Measurements from ENCODE around the gene YY1.
"Not testable (repeated sequence)": the region's sequence is repeated elsewhere in the genome, so short reads cannot be mapped to it uniquely, and the experiment has no call there.

YY1 gene

DNA sequence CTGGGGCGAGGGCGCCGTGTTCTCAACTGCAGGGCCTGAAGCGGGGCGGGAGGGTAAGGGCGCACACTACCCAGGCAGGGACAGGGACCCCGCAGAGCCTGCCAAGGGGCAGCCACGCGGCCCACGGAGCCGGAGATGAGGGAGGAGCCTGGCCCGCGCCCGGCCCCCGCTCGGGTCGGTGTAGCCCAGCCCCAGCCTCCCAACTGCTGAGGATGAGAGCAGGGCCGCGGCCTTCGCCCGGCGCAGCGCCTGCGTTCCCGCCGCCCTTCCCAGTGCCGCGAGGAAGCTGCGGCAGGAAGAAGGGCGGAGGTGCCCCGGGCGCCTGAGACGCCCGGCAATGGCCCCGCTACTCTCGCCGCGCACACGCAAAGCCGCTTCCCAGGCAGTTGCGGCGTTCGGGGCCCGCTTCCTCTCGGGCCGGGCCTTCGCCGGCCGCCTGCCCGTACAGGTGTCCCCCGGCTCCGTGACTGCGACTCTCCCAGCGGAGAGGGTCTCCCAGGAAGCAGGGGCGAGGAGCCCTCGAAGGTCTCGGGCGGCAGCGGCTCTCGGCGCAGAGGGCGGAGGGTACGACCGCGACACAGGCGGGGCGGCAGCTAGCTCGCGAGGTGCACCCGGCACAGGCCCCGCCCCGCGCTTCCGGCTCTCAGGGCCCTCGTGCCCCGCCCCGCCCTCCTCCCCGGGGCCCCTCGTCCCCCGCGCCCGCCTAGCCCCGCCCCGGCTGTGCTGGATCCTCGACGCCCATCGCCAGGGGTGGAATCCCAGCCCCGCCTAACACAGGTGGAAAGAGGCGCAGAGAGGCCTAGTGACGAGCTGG, 24.8 kb upstream of the YY1 start:
- DNase-seq: peak; percentile 97

DNA sequence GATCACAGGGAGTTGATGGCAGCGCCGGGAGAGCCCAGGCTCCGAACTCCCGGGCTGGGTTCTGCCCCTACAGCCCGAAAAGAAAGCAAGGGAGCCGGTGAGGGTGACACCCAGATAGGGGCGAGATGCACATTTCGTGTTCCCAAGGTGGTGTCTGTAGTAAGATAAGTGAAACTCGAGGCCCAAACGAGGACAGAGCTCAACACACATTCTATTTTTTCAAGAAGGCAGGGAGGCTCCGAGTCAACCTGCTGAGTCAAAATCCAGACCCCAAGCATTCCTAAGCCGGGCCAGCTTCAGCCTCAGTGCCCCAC, 24.2 kb upstream of the YY1 start:
- DNase-seq: no peak

DNA sequence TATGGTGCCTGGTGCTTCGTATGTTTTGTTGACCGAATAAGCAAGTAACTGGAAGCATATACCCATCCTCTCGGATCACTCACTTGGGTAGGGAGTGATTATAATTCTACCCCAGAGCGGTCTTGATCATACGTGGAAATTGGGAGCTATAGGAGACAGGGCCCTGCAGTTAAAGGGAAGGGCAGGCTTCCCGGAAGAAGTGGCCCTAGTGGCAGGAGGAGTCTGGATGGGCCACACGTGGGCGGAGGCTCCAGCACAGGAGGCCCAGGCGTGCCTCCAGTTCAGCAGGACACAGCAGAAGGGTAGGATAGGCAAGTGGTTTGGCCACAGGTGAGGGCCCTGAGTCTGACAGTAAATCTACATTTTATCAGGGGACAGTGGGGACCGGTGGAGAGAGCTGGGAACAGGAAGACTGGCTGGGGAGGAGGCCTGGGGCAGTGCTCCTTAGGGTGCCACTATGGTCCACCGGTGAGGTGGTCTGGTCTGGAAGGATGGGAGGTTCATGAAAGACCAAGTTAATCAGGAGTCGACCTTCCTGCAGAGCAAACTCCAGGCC, 23.5 kb upstream of the YY1 start:
- DNase-seq: no peak

GRCh38 chr14:100219126-100219785, 19.7 kb upstream of the YY1 start:
- no peak for DNase-seq

DNA sequence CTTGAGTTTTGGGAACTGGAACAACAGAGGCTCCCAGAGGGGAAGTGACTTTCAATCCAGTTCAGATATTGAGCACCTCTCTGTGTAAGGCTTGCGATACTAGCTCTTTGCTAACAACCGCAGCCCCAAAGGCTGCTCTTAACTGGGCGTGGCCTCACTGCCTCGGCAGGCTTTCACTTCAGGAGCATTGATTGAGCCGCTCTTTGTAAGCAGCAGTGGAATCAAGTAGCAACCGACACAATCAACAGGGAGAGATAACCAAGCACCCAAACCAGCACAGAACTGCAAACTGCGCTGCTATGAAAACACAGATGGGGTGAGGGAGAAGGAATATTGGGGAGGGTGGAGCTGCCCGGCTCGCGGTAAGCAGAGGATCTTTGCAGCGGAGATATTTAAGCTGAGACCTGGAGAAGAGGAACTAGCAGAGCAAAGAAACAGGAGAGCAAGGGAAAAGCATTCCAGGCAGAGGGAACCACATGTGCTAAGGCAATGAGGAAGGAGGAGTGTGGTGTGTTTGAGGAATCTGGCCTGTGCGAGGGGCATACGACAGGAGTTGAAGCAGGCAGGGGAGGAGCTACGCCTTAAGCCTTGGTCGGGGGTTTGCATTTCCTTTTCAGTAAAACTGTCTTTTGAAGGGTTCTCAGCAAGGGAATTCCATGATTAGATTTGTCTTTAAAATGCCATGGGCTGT, 17.3 kb upstream of the YY1 start:
- peak; percentile 69 for DNase-seq

- DNase-seq: no peak
Measured at GRCh38 chr14:100222224-100223093, 16.5 kb upstream of the YY1 start.

DNA sequence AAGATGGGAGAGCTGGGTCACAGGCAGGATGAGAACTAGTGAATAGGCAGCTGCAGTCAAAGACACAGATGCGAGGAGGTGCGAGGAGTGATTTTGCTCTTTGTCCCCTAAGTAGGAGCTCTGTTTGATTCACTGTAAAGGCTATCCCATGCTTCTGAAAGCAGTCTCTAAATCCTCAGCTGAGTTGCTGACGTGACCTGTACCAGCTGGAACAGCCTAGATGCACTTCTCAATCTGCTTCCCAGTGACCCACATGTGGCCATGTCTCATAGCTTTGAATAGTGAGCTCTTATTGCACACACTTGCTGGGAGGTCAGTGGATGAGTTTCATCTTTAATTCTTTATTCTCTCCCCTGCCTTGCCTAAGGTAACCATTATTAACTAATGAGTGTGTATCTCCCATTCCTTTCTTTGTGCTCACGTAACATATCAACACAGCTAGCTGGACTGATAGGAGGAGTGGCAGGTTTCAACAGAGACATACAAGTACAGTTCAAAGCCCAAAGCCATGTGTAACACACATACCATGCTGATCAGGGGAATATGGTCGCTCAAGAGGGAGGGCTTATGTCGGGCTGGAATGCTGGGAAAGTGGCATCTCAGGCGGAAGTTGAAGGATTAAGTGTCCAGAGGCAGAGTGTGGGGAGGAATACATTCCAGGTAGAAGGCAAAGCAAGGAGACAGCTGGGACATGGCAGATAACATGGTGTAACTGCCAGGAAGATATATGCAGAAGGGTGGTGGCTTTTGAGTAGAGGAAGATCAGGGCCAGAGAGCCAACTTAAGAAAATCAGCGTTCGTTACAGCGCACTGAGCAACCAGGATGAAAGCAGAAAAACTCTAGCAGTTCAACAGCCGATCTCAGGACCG, 15.4 kb upstream of the YY1 start:
- DNase-seq: no peak

- no peak for DNase-seq
Measured at GRCh38 chr14:100224229-100224866, 14.6 kb upstream of the YY1 start.

DNA sequence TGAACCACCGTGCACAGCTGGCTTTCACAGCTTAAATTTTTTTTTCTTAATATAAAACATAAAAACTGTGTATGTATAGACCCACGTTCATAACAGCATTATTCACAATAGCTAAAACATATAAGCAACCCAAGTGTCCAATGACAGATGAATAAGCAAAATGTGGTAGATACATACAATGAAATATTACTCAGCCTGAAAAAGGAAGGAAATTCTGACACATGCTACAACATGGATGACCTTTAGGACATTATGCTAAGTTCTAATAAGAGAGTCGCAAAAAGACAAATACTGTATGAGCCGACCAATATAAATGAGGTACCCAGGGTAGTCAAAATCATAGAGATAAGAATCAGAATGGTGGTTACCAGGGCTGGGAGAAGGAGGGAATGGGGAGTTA, 13.8 kb upstream of the YY1 start:
- no peak for DNase-seq

GRCh38 chr14:100230361-100230760, 8.6 kb upstream of the YY1 start:
- DNase-seq: no peak

- no peak for DNase-seq
Measured at GRCh38 chr14:100234511-100234910, 4.4 kb upstream of the YY1 start.

DNA sequence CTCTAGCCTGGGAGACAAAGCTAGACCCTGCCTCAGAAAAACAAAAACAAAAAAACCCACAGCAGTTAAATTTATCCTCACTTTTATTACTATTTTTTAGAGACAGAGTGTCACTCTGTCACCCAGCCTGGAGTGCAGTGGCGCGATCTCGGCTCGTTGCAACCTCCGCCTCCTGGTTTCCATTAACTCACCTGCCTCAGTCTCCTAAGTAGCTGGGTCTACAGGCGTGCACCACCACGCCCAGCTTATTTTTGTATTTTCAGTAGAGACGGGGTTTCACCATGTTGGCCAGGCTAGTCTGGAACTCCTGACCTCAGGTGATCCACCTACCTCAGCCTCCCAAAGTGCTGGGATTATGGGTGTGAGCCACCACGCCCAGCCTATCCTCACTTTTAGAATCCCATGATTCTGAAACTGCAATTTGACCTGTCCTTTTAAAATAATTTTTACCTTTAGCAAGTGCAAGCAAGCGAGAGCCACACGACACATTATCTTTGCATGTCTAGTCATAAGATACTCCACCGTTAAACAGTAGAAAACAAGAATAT, 2.6 kb upstream of the YY1 start:
- not testable (repeated sequence) for DNase-seq

DNA sequence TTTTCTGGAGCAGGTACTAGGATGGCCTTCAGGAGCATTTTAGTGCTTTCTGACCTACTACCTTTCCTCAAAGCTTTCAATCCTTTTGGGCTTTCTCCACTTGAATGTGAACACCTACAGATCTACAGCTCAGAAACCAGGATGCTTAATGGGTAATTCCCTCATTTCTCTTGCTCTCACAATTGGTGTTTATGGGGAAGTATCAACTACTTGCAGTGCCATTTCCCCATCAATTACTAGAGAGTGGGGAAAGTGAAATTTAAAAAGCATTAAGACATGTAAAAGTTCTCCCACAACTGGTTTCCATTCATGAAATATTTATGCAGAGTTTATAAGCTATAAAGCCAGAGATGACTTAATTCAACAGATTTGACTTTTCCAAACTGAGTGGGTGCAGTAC, 2.1 kb upstream of the YY1 start:
- no peak for DNase-seq

- DNase-seq: peak; percentile 58
Measured at GRCh38 chr14:100237735-100238418, 1.1 kb upstream of the YY1 start.

GRCh38 chr14:100239211-100239839, 381 bp downstream of the YY1 start:
- DNase-seq: no peak

DNA sequence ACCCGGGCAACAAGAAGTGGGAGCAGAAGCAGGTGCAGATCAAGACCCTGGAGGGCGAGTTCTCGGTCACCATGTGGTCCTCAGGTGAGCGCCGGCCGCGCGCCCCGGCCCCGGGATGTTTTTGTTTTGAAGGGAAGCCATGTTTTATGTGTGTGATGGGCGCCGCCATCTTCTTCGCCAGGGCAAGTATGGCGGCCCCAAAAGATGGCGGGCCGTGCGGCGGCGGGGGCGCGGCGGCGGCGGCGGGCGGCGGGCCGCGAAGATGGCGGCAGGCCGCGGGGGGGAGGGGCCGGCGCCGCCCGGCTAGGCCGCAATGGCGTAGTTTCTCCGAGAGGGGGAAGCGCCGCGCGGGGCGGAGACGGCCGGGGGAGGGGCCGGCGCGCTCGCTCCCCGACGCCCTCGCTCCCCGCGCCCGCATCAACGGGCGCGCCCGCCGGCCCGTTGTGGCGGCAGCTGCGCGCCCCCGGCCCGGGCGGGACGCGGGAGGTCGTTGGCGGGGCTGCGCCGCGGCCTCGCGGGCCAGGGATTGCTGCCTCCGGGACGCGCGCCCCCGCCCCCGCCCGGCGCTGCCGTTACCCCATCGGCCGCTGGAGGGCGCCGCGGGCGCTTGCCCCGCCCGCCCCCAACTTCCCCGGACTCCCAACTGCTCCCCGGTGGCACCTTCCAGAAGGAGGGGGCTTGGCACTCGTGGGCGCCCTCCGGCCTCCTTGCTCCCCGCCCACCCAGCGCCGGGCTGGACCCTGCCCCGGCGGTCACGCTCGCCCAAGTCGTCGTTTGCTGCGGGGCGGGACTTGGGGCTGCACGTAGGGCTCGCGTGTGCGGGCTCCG, 1.1 kb downstream of the YY1 start:
- peak; percentile 87 for DNase-seq

GRCh38 chr14:100240668-100241032, 1.7 kb downstream of the YY1 start:
- no peak for DNase-seq

DNA sequence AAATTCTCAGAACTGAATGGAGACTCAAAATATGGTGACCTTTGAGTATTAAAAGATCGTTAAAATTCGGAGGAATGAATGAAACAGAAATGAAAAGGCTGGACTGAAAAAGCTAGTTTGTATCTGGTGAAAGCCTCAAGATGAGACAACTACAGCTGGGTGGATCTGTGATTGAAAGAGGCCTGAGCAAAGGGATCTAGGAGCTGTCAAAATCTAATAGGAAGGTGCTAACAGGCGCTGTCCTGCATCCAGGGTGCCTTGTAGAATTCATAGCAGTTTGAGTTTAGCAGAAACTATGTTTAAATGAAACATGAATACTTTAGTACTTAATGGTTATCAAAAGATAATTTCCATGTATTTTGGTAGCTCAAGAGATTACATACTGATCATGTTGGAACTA, 2.3 kb downstream of the YY1 start:
- DNase-seq: no peak

DNA sequence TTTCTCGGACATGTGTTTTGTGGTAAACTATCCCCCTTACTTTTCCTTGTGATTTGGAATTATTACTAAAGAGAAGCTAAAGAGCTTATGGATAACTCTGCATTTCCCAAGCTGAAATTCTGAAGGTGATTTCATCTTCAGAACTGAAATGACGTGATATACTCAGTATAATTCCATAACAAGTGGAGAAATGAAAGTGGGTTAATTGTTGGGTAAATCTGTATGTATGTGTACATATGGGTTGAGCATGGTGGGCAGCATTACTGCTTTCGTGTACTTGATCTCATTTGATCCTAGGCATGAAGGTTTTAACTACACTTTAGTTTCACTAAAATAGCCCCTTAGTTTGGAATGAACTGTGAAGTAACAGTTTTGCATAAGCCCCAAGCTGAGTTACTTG, 4.1 kb downstream of the YY1 start:
- DNase-seq: no peak

Data from NCI-H345 (cell line).